ENCODE results near the gene PSD.

The PSD gene

GRCh38 chr10:102438374-102438773 lies 19.8 kb upstream of the PSD start:
- H3K27ac ChIP-seq (ENCODE audit: low read length, poor library complexity, severe bottlenecking), result no peak overlapping the region
- no peak overlapping the region for H2BK15ac ChIP-seq (ENCODE audit: low read depth, poor library complexity, severe bottlenecking)
- no peaks in the 10 kb centered on the region for H3K79me1 ChIP-seq (replicated peaks; ENCODE audit: low read length, poor library complexity, severe bottlenecking)
- no peak overlapping the region for H3K9ac ChIP-seq (ENCODE audit: low read length)
- H2AFZ ChIP-seq (ENCODE audit: low read depth, low read length), result no peak overlapping the region
- 100% methylated on average over 1 of the region's 1 CpG for WGBS
- H3K27me3 ChIP-seq (ENCODE audit: control insufficient read depth in 1 of 2, insufficient read depth in 1 of 2, low read length in 2 of 2), result peaks cover 0 to 43% of the 10 kb centered on the region in 2 experiments
- no peak overlapping the region for H2BK12ac ChIP-seq (ENCODE audit: low read length in 2 of 2)
- no peak overlapping the region for H2BK5ac ChIP-seq (ENCODE audit: low read depth, low read length, poor library complexity, severe bottlenecking)
- H3K4me3 ChIP-seq (ENCODE audit: insufficient read depth in 1 of 2, low read depth in 1 of 2, low read length in 2 of 2), result no peak overlapping the region
- DNase-seq, result no peak
- H2BK120ac ChIP-seq (ENCODE audit: low read depth, low read length), result no peak overlapping the region
- no peaks in the 10 kb centered on the region for H3K9me3 ChIP-seq (ENCODE audit: control insufficient read depth, low read length)
- peak overlapping the region; percentile 80 for H4K91ac ChIP-seq (ENCODE audit: low read length)
- no peak overlapping the region for H3K4me2 ChIP-seq (ENCODE audit: low read length, poor library complexity, severe bottlenecking)
- peaks cover 7% of the 10 kb centered on the region for H3K4me1 ChIP-seq (ENCODE audit: control insufficient read depth, insufficient read depth, low read depth, low read length)
- no peak overlapping the region for H3K4ac ChIP-seq (ENCODE audit: low read depth in 1 of 2, low read length in 2 of 2)
- H3K36me3 ChIP-seq (ENCODE audit: control insufficient read depth in 1 of 2, insufficient read depth in 2 of 2, low read depth in 1 of 2, low read length in 2 of 2), result no peaks in the 10 kb centered on the region
- H3K23ac ChIP-seq (ENCODE audit: low read length in 2 of 2), result peak overlapping the region in 1 of 2 experiments; percentile 51
- no peak overlapping the region for H3K14ac ChIP-seq (ENCODE audit: low read length in 2 of 2)
- no peak overlapping the region for H2AK5ac ChIP-seq (ENCODE audit: low read length, severe bottlenecking)
- H4K8ac ChIP-seq (ENCODE audit: low read length), result no peak overlapping the region
- no peak overlapping the region for H3K18ac ChIP-seq (ENCODE audit: low read depth in 1 of 2, low read length in 2 of 2)

- Histone ChIP-seq H3K18ac (ENCODE audit: low read depth in 1 of 2, low read length in 2 of 2) (no peak overlapping the region), H2BK5ac (ENCODE audit: low read depth, low read length, poor library complexity, severe bottlenecking) (no peak overlapping the region), H2BK15ac (ENCODE audit: low read depth, poor library complexity, severe bottlenecking) (no peak overlapping the region), H3K27me3 (ENCODE audit: control insufficient read depth in 1 of 2, insufficient read depth in 1 of 2, low read length in 2 of 2) (peaks cover 0 to 41% of the 10 kb centered on the region in 2 experiments), H2AK5ac (ENCODE audit: low read length, severe bottlenecking) (no peak overlapping the region), H3K9me3 (ENCODE audit: control insufficient read depth, low read length) (no peaks in the 10 kb centered on the region), H2BK12ac (ENCODE audit: low read length in 2 of 2) (no peak overlapping the region), H3K4ac (ENCODE audit: low read depth in 1 of 2, low read length in 2 of 2) (no peak overlapping the region), H3K36me3 (ENCODE audit: control insufficient read depth in 1 of 2, insufficient read depth in 2 of 2, low read depth in 1 of 2, low read length in 2 of 2) (no peaks in the 10 kb centered on the region), H3K4me3 (ENCODE audit: insufficient read depth in 1 of 2, low read depth in 1 of 2, low read length in 2 of 2) (no peak overlapping the region), H3K14ac (ENCODE audit: low read length in 2 of 2) (no peak overlapping the region), H3K4me1 (ENCODE audit: control insufficient read depth, insufficient read depth, low read depth, low read length) (peaks cover 8% of the 10 kb centered on the region), H4K8ac (ENCODE audit: low read length) (no peak overlapping the region), H3K27ac (ENCODE audit: low read length, poor library complexity, severe bottlenecking) (no peak overlapping the region), H2AFZ (ENCODE audit: low read depth, low read length) (no peak overlapping the region), H3K23ac (ENCODE audit: low read length in 2 of 2) (no peak overlapping the region), H3K79me1 (replicated peaks; ENCODE audit: low read length, poor library complexity, severe bottlenecking) (no peaks in the 10 kb centered on the region), H2BK120ac (ENCODE audit: low read depth, low read length) (no peak overlapping the region), H3K9ac (ENCODE audit: low read length) (no peak overlapping the region), H4K91ac (ENCODE audit: low read length) (no peak overlapping the region), H3K4me2 (ENCODE audit: low read length, poor library complexity, severe bottlenecking) (no peak overlapping the region)
- WGBS, result 96% methylated on average over 3 of the region's 3 CpGs
- DNase-seq, result no peak
These were observed 18.9 kb upstream of the PSD start for GRCh38 chr10:102437515-102437914.

- no peak overlapping the region for H2AK5ac ChIP-seq (ENCODE audit: low read length, severe bottlenecking)
- no peak overlapping the region for H2BK5ac ChIP-seq (ENCODE audit: low read depth, low read length, poor library complexity, severe bottlenecking)
- H3K79me1 ChIP-seq (replicated peaks; ENCODE audit: low read length, poor library complexity, severe bottlenecking), result peaks cover 3% of the 10 kb centered on the region
- 88% methylated on average over 6 of the region's 6 CpGs for WGBS
- no peak overlapping the region for H3K4ac ChIP-seq (ENCODE audit: low read depth in 1 of 2, low read length in 2 of 2)
- no peaks in the 10 kb centered on the region for H3K36me3 ChIP-seq (ENCODE audit: control insufficient read depth in 1 of 2, insufficient read depth in 2 of 2, low read depth in 1 of 2, low read length in 2 of 2)
- H3K4me3 ChIP-seq (ENCODE audit: insufficient read depth in 1 of 2, low read depth in 1 of 2, low read length in 2 of 2), result peak overlapping the region in 1 of 2 experiments; percentile 76
- no peak overlapping the region for H3K14ac ChIP-seq (ENCODE audit: low read length in 2 of 2)
- no peak overlapping the region for H3K9ac ChIP-seq (ENCODE audit: low read length)
- no peak overlapping the region for H2BK12ac ChIP-seq (ENCODE audit: low read length in 2 of 2)
- H3K27me3 ChIP-seq (ENCODE audit: control insufficient read depth in 1 of 2, insufficient read depth in 1 of 2, low read length in 2 of 2), result peaks cover 0 to 32% of the 10 kb centered on the region in 2 experiments
- DNase-seq, result no peak
- H3K18ac ChIP-seq (ENCODE audit: low read depth in 1 of 2, low read length in 2 of 2), result no peak overlapping the region
- peak overlapping the region; percentile 23 for H4K8ac ChIP-seq (ENCODE audit: low read length)
- H2BK120ac ChIP-seq (ENCODE audit: low read depth, low read length), result no peak overlapping the region
- no peak overlapping the region for H4K91ac ChIP-seq (ENCODE audit: low read length)
- peaks cover 14% of the 10 kb centered on the region for H3K4me1 ChIP-seq (ENCODE audit: control insufficient read depth, insufficient read depth, low read depth, low read length)
- H3K4me2 ChIP-seq (ENCODE audit: low read length, poor library complexity, severe bottlenecking), result no peak overlapping the region
- no peak overlapping the region for H2AFZ ChIP-seq (ENCODE audit: low read depth, low read length)
- no peak overlapping the region for H3K23ac ChIP-seq (ENCODE audit: low read length in 2 of 2)
- peak overlapping the region; percentile 60 for H2BK15ac ChIP-seq (ENCODE audit: low read depth, poor library complexity, severe bottlenecking)
- no peak overlapping the region for H3K27ac ChIP-seq (ENCODE audit: low read length, poor library complexity, severe bottlenecking)
- no peaks in the 10 kb centered on the region for H3K9me3 ChIP-seq (ENCODE audit: control insufficient read depth, low read length)
These were observed 17.7 kb upstream of the PSD start for GRCh38 chr10:102436312-102436711.

- Histone ChIP-seq H3K4me3 (ENCODE audit: insufficient read depth in 1 of 2, low read depth in 1 of 2, low read length in 2 of 2) (peak overlapping the region; percentile 12 to 76), H3K4me1 (ENCODE audit: control insufficient read depth, insufficient read depth, low read depth, low read length) (peaks cover 16% of the 10 kb centered on the region), H3K14ac (ENCODE audit: low read length in 2 of 2) (no peak overlapping the region), H4K8ac (ENCODE audit: low read length) (peak overlapping the region; percentile 99), H3K9ac (ENCODE audit: low read length) (peak overlapping the region; percentile 72), H3K27ac (ENCODE audit: low read length, poor library complexity, severe bottlenecking) (no peak overlapping the region), H2BK5ac (ENCODE audit: low read depth, low read length, poor library complexity, severe bottlenecking) (no peak overlapping the region), H3K18ac (ENCODE audit: low read depth in 1 of 2, low read length in 2 of 2) (peak overlapping the region; percentile 16 to 52), H3K4me2 (ENCODE audit: low read length, poor library complexity, severe bottlenecking) (no peak overlapping the region), H2BK15ac (ENCODE audit: low read depth, poor library complexity, severe bottlenecking) (no peak overlapping the region), H2AFZ (ENCODE audit: low read depth, low read length) (no peak overlapping the region), H3K4ac (ENCODE audit: low read depth in 1 of 2, low read length in 2 of 2) (peak overlapping the region; percentile 55 to 70), H2BK120ac (ENCODE audit: low read depth, low read length) (peak overlapping the region; percentile 42), H3K9me3 (ENCODE audit: control insufficient read depth, low read length) (no peaks in the 10 kb centered on the region), H2BK12ac (ENCODE audit: low read length in 2 of 2) (peak overlapping the region in 1 of 2 experiments; percentile 14), H3K36me3 (ENCODE audit: control insufficient read depth in 1 of 2, insufficient read depth in 2 of 2, low read depth in 1 of 2, low read length in 2 of 2) (peaks cover 0 to 2% of the 10 kb centered on the region in 2 experiments), H4K91ac (ENCODE audit: low read length) (no peak overlapping the region), H3K27me3 (ENCODE audit: control insufficient read depth in 1 of 2, insufficient read depth in 1 of 2, low read length in 2 of 2) (peaks cover 0 to 32% of the 10 kb centered on the region in 2 experiments), H2AK5ac (ENCODE audit: low read length, severe bottlenecking) (no peak overlapping the region), H3K79me1 (replicated peaks; ENCODE audit: low read length, poor library complexity, severe bottlenecking) (peaks cover 5% of the 10 kb centered on the region), H3K23ac (ENCODE audit: low read length in 2 of 2) (no peak overlapping the region)
- DNase-seq, result no peak
- WGBS, result 35% methylated on average over 6 of the region's 14 CpGs
These were observed 17.1 kb upstream of the PSD start for GRCh38 chr10:102435529-102436233.

All from mesenchymal stem cell (in vitro differentiated cells and primary cell).